ENCODE results near the gene GRIK4.

Gene GRIK4

DNA sequence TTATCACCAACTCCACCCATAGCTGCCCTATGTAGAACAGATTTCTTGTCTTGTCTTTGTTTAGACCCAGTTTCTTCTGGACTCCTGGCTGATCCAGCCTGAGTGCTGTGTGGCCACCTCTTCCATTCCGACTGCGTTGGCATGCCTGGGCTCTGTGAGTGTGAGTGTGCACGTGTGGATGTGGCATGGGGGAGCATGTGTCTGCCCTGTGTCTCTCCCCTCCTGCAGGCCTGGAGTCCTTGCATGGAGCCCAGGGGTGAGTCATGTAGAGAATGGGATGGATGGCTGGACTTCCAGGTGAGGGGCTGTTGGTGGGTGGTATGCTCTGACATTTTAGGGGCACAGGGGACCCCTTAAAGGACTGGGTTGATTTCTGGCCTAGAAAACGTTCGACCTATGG is 194.7 kb downstream of the GRIK4 start:
- no peak for DNase-seq (ENCODE audit: low read depth in 3 of 3)

DNA sequence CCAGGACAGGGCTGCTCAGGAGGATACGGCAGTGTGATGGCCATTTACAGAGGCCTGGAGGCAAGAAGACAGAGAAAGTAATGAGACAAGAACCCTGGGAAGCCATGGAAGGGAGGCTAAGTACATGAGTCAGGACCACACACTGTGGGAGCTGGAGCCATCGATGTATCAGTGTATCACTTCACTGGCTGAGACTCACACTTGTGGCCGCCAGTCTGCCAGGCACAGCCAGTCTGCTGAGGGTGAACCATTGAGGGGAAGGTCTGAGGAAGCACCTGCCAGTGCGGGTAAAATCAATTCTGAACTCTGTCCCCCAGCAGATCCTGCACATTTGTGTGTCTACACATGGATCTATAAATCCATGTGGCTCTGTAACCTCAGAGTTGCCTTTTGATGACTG is 195.6 kb downstream of the GRIK4 start:
- no peak for DNase-seq (ENCODE audit: low read depth in 3 of 3)

DNA sequence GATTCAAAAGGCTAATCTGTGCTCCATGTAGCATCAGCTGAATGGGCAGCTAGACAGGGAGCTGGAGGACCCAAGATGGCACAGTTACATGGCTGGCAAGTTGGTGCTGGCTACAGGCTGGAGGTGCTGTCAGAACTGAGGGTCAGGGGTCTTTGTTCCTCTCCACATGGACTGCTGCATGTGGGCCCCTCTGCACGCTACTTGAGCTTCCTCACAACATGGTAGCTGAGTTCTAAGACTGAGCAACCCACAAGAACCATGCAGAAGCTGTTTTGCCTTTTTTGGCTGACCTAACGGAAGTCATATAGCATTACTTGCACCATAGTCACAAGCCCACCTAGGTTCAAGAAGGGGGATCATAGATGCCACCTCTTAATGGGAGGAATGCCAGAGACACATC is 196.1 kb downstream of the GRIK4 start:
- no peak for DNase-seq (ENCODE audit: low read depth in 3 of 3)

DNA sequence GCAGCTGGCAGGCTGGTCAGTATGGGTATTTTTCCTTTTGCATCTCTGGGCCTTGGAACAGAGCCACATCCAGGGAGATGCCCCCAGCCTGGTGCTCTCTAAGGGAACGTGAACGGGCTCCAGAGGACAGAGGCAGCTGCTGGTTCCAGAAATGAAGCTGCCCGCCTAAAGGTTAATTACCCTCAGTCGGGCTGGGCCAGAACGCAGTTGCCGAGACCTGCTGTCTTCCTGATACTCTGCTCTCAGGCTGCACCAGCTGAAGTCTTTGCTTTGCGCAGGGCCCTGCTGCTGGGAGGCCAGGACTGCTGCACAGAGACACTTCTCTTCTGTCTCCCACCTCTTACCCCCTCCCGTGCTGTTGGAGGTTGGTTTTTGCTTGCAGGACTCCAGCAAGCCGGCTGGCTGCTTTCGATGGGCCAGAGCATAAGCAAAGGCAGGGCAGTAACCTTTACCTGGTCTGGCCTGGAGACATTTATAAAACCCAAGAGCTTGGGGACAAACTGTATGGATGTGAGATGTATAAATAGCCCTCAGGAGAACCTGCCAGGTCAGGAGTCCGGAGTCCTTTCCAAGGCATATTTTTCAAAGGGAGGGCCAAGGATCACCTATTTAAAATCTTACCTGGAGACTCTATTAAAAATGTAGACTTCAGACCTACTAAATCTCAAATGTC is 197.1 kb downstream of the GRIK4 start:
- DNase-seq (ENCODE audit: low read depth in 3 of 3) = no peak

DNA sequence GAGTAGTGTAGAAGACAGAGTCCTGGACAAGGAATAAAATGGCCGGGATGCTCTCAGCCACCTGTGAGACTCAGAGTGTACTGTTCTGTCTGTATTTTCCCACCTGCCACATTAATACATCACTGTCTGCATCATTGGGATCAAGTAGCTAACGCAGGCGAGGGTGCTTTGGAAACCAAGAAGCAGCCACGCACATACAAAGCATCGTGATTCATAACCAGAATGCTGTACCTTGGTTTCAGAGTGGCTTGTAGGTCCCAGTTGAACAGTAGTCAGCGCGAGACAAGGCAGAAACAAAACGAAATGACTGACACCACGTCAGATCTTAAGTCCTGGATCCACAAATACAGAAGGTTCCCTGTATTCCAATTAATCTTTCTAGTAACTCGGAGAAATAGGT is 198.3 kb downstream of the GRIK4 start:
- no peak for DNase-seq (ENCODE audit: low read depth in 3 of 3)

DNA sequence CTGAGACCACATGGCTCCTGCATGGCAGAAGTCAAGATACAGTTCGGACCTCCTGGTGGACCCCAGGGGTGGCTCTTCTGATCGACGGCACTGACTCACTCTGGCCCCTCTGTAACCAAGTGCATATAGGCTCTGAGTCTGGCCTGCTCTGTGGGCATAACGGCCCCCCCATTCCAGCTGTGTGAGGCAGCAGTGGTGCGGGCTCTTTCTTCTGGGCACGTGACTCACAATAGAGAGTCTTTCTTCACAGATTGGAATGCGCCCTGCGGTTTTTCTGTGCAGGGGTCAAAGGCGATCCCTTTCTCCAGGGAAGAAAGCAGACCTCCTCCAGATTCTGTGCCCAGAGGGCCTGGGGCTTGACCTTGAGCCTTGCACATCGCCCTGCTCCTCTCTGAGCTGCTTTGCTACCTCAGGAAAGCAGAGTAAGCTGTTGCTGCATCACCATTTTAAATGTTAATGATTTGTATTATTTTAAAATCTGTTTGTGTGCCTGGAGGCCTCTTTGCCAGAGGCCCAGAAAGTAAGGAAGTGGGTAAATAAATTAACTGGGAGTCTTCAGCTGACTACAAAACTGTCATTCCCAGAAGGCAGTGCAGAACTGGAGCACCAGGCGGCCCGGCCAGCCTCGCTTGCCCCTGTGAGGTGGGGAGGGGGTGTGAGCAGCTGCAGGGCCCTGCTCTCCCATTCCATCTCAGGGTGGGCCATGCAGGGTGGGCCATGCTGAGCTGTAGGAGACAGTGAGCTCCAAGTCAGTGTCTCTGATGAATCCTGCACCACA is 199.0 kb downstream of the GRIK4 start:
- no peak for DNase-seq (ENCODE audit: low read depth in 3 of 3)

DNA sequence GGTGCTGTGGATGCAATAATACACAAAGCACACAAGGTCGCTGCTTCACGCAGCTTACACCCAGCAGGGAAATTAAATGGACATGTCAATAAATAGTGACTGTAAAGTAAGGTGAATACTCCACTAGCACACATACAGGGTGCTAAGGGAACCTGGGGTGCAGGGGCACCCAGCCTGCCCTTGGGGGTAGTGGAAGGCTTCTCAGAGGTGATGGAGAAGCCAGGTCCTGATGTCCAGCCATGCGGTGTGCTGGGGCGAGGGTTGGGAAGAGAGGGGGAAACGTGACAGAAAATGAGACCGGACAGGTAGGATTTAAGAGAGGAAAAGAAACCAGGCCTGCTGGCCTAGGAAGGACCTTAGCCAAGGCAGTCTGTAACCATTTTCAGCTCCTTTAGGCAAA is 200.5 kb downstream of the GRIK4 start:
- no peak for DNase-seq (ENCODE audit: low read depth in 3 of 3)

DNA sequence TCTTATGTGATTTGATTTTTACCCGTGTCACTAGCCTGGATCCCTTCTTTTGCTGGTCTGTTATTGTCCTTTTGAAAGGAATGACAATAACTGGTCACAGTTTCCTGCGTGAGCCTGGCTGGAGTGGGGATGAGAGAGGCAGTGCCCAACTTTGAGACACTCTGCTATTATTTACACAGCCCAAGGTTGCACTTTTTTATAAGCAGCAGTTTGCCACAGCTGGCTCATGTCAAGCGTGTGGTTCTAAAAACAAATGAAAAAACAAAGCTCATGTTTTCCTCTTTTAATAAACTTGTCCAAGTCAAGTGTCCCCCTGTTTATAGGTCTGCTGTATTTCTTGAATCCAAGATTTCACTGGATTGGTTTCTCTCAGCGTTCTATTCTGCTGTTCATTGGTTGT is 201.3 kb downstream of the GRIK4 start:
- no peak for DNase-seq (ENCODE audit: low read depth in 3 of 3)

DNA sequence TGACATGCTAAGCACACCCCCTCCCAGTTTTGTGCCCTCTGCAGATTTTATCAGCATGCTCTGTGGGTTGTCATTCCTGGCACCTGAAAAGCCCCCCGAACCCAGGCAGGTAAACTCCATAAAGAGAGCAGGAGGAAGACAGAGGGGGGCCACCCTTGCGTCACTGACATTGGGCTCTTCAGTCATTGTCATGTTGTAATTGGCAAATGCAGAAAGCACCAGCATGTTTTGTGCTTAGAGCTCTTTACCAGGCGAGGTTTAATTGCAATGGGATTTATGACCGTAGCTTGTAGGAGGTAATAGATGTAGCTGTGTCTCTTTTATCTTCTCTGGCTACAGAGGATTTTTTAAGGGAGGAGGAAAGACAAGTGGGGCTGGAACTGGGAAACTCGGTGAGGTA is 201.7 kb downstream of the GRIK4 start:
- no peak for DNase-seq (ENCODE audit: low read depth in 3 of 3)

DNA sequence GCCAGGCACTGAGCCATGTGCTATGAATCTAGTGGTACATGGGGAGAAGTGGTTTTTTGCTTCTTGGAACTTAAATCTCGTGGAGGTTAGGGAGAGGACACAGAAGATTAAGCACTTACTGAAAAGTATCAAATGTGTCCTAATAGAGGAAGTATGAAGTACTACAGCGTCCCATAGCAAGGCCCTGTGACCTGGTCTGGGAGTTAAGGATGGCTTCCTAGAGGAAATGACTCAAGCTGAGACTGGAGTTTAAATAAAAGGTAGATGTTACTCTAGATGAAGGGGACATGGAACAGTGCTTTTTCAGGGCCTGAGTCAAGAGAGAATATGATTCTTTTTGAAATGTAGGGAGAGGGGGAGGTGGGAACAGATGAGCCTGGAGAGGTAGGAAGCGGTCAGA is 202.9 kb downstream of the GRIK4 start:
- DNase-seq (ENCODE audit: low read depth in 3 of 3) = no peak

DNA sequence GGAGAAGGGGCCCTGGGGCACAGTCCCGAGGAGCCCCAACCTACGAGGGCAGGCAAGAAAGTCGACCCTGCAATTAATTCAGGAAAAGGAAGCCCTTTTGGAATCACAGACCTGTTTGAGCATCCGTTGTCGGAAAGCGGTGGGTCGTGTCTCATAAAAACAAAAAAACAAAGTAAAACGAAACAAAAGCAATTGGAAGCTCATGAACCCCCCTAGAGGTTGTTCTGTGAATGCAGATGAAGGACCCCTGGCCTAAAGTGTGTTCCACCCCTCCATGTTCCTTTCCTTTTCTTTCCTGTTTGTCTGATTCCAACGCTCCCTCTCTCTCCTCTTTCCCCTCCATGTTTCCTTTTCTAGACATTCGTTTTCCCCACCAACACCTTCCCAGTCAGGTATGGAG is 203.7 kb downstream of the GRIK4 start:
- no peak for DNase-seq (ENCODE audit: low read depth in 3 of 3)

DNA sequence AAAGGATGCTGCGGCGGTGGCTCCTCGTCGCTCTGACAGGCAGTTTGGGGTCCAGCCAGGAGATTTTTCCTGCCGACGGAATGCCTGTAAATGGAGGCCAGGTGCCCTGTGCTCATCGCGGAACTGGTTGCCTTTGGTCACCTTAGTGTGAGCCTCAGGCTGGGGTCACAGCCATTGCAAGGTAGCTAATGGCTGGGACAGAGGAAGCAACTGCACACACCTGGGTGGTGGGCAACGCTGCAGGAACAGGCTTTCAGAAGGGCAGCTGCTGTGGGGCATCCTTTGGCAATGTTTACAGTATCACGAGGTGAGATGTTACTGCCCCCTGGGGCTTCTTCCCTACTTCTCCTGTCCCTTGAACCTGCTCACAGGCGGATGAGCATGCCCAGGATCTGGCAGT is 205.5 kb downstream of the GRIK4 start:
- no peak for DNase-seq (ENCODE audit: low read depth in 3 of 3)

DNA sequence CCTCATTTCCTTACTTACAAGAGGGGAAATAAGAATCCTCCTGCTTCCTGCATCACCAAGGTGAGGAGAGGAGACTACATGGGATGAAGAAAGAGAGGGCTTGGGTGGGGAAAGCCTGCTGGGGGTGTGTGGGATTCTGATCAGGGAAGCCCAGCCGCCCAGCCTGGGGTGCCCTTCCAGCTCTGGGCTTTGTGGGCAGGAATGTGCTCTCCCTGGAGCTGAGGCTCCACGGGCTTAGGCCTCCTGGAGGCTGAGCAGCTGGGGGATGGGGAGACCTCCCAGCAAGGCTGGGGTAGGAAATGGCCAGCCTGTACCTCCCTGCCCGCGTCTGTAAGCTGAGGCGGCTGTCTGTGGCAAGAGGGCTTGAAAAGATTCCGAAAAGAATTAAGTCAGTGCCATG is 206.1 kb downstream of the GRIK4 start:
- no peak for DNase-seq (ENCODE audit: low read depth in 3 of 3)

DNA sequence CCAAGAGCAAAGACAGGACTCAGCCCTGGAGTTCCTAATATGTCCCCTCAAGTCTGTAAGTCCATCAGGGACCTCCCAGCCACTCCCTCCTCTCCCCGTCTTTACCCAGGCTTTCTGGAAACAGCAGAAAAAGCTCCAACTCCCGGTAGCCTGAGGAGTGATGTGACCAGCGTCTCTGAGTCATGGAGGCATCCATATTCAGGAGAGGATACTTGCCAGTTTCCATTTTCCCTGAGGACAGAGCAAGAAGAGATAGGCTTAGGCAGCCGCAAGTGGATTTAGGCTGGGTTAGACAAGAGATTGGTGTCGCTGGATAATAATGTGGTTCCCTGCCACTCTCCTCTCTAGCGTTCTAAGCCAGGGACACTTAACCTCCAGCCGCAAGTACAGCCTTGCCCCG is 206.6 kb downstream of the GRIK4 start:
- DNase-seq (ENCODE audit: low read depth in 3 of 3) = no peak

DNA sequence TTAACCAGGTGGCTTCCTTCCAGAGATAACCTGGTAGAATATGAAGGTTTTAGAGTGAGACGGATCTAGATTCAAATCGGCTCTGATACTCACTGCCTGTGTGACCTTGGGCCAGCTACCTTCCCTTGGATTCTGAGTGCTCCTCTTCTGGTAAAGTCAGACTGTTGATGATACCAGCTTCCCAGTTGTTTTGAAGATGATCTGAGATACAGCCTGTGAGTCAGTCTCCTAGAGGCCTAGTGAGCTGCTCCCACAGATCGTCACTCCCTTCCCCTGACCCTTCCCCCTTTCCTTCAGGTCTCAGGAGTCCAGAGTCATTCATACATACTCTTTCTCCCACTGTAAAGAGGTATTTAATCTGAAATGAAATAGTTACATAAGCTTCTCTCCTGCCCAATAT is 207.8 kb downstream of the GRIK4 start:
- DNase-seq (ENCODE audit: low read depth in 3 of 3) = no peak

DNA sequence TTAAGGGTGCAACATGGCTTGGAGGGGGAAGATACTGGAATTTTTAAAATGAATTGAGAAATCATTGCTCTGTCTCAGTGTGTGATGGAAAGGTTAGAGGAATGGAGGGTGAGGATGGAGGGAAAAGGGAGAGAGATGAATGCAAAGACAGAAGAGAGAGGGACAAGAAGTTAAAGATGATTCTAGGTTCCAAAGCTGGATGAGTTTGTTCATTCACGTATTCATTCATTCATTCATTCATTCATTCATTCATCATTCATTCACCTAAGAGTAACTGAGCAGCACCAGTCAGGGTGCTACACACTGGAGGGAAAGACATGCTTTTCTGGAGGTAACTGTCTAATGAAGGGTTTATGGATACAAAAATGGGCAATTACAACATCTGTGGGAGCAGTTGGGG is 209.2 kb downstream of the GRIK4 start:
- DNase-seq (ENCODE audit: low read depth in 3 of 3) = no peak

DNA sequence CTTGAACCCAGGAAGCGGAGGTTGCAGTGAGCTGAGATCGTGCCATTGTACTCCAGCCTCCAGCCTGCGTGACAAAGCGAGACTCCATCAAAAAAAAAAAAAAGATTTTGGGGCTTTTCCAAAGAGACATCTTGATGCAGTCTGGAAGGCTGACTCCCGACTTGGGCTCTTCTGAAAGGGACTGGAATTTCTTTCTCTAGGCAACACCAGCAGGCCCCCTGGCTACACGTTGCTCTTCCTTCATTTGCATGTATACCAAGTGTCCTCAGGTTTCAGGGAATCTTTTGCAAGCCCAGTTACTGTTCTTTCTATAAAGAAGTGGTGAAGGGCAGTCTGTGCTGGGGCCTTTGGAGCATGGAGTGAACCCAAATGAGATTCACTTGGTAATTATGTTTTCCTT is 211.0 kb downstream of the GRIK4 start:
- no peak for DNase-seq (ENCODE audit: low read depth in 3 of 3)

DNA sequence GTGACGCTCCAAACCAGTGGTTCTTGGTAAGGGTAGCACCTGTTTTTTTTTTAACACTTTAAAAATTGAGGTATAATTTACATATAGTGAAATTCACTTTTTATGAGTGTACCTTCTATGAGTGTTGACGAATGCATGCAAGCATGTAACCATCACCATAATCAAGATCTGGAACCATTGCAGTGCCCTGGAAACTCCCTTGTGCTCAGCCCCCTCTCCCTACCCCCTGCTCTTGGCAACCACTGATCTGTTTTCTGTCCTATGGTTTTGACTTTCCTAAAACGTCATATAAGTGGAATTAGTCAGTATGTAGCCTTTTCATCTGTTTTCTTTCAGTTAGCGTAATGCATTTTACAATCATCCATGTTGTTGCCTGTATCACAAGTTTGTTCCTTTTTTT is 212.2 kb downstream of the GRIK4 start:
- no peak for DNase-seq (ENCODE audit: low read depth in 3 of 3)

DNA sequence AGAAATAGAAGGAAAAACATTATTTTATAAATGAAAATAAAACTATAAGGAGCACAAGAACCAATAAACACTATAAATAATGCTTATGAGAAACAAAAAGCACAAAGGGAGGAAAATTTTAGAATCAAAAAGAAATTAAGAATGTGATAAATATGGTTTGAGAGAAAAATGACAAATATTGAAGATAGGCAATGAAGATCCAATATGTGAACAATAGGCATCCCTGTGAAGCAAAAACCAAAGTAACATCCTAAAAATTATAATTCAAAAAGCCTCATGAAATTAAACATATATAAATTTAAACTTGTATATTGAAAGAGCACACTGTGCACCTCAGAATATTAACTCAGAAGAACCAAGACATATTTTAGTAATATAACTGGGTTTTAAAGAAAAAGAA is 216.2 kb downstream of the GRIK4 start:
- no peak for DNase-seq (ENCODE audit: low read depth in 3 of 3)

DNA sequence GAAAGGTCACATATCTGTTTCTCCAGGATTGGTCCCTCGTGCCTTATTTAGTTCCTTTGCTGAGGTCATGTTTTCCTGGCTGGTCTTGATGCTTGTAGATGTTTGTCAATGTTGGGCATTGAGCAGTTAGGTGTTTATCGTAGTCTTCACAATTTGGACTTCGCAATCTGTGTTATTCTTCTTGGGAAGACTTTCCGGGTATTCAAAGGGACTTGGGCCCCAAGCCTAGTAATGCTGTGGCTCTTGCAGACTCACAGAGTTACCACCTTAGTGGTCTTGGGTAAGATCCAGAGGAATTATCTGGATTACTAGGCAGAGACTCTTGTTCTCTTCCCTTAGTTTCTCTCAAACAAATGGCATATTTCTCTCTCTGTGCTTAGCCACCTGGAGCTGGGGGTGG is 223.5 kb downstream of the GRIK4 start:
- DNase-seq (ENCODE audit: low read depth in 3 of 3) = no peak

DNA sequence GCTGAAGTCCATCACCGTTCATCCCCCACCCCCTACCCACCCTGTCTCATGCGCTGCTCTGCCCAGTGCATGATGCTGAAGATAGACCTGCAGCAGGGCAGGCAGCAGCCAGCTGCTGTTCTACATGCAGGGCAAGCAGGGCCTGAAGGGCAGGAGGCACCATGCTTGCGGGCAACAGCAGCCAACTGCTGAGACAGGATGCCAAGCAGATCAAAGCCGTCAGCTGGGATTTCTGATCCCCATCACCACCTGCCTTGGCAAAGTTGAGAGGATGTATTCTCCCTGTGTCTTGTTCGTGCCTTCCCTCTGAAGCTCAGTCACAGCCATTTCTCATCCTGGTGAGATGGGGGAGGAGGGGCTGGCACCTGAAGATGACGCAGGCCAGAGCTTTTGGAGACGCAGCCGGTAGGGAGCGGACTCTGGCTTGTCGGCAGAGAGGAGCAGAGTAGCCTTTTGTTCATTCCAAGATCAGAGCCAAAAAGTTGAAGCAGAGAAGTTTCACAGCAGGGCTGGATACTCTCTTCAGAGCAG is 227.0 kb downstream of the GRIK4 start:
- no peak for DNase-seq (ENCODE audit: low read depth in 3 of 3)

DNA sequence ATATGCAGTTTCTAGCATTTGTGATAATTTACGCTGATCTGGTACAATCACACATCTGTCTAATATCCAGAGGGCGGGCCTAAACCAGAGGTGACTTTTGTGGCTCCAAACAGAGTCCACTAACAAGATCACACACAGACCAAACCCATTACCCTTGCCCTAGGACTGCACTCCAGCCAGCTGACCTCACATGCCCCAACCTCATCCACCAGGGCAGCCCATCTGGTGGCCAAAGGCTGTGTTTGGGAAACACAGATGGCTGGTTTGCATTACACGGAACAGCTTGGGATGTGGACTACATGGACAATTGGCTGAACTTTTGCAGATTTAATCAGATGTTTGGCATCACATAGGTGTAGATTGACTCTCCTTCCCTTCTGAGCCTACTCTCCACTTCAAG is 228.2 kb downstream of the GRIK4 start:
- DNase-seq (ENCODE audit: low read depth in 3 of 3) = no peak

DNA sequence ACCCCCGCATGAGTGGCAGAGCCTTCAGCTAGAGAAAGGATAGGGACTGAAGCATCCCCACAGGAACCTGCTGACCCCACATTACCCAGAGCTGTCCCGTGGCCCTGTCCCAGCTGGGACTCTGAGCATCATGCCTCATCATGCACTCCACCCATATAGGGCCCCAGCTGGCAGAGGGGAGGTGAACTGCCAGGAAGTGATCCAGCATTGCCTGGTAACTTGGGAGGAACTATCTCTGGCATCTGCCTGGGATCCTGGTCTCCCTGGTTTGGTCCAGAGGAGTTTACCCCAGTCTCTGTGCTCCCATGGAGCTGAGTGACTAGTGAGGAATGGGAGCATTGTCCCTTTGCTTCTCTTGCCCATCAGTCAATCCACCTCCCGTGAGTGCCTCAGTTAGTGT is 228.8 kb downstream of the GRIK4 start:
- no peak for DNase-seq (ENCODE audit: low read depth in 3 of 3)
